ENCODE measurements around the gene CEBPA. TPM values are rescaled to one million over a fixed set of nuclear protein-coding genes. Genes with fewer than 3 reads are reported as not detected.

CEBPA gene
- polyA plus RNA-seq, 3 donors = 17.9 to 76.3 (median 47.5) TPM

GRCh38 chr19:33254245-33254824 is 48.0 kb downstream of the CEBPA start:
- H3K4me1 Mint-ChIP-seq = peaks cover 25% of the 10 kb centered on the region
- no peak overlapping the region for H3K4me3 Mint-ChIP-seq
- no peaks in the 10 kb centered on the region for H4K20me1 ChIP-seq (ENCODE audit: insufficient read depth, low read length)
- H3K27me3 Mint-ChIP-seq (ENCODE audit: low read depth in 3 of 3) = no peaks in the 10 kb centered on the region
- intact Hi-C loops (cut with micrococcal nuclease) = no loop called here
- peaks cover 43% of the 10 kb centered on the region in 2 donors for H3K4me1 ChIP-seq (ENCODE audit: control insufficient read depth in 1 of 2, insufficient read depth in 2 of 2, low read length in 2 of 2)
- H3K27ac Mint-ChIP-seq = no peak overlapping the region
- H3K9me3 ChIP-seq (replicated peaks in 1 of 2; ENCODE audit: control insufficient read depth in 1 of 2, insufficient read depth in 1 of 2, low read length in 2 of 2) = peaks cover 0 to 4% of the 10 kb centered on the region in 2 donors
- no peak for TF ChIP-seq CTCF (IDR thresholded peaks at IDR 0.05)
- DNase-seq = peak in 1 of 3 donors; percentile 16
- no peak overlapping the region for H3K4me2 ChIP-seq (replicated peaks; ENCODE audit: extremely low read depth, low read length, poor library complexity, severe bottlenecking)
- H3K27me3 ChIP-seq (ENCODE audit: control insufficient read depth in 2 of 2, insufficient read depth in 2 of 2, low read length in 2 of 2) = no peaks in the 10 kb centered on the region
- no peak overlapping the region for H3K4me3 ChIP-seq (replicated peaks in 1 of 3; ENCODE audit: low read depth in 2 of 3, low read length in 3 of 3)
- no peak overlapping the region for H3K27ac ChIP-seq (ENCODE audit: low read depth in 1 of 2, low read length in 2 of 2)
- H3K36me3 Mint-ChIP-seq = no peaks in the 10 kb centered on the region
- H2AFZ ChIP-seq (ENCODE audit: insufficient read depth, low read depth, low read length, poor library complexity, severe bottlenecking) = peak overlapping the region; percentile 45
- peaks cover 0 to 5% (median 2%) of the 10 kb centered on the region in 7 donors for H3K9me3 Mint-ChIP-seq
- H3K36me3 ChIP-seq (replicated peaks in 1 of 2; ENCODE audit: control insufficient read depth in 1 of 2, insufficient read depth in 2 of 2, low read length in 2 of 2) = no peaks in the 10 kb centered on the region
- no peak overlapping the region for H3K9ac ChIP-seq (ENCODE audit: insufficient read depth, low read length, poor library complexity, severe bottlenecking)
- 55% methylated on average over 8 of the region's 13 CpGs for WGBS (ENCODE audit: insufficient coverage)
- no peaks in the 10 kb centered on the region for H3K79me2 ChIP-seq (ENCODE audit: insufficient read depth, low read length)

- Histone ChIP-seq H3K9ac (ENCODE audit: insufficient read depth, low read length, poor library complexity, severe bottlenecking) (no peak overlapping the region), H3K4me2 (replicated peaks; ENCODE audit: extremely low read depth, low read length, poor library complexity, severe bottlenecking) (no peak overlapping the region), H2AFZ (ENCODE audit: insufficient read depth, low read depth, low read length, poor library complexity, severe bottlenecking) (no peak overlapping the region), H3K36me3 (replicated peaks in 1 of 2; ENCODE audit: control insufficient read depth in 1 of 2, insufficient read depth in 2 of 2, low read length in 2 of 2) (no peaks in the 10 kb centered on the region), H3K9me3 (replicated peaks in 1 of 2; ENCODE audit: control insufficient read depth in 1 of 2, insufficient read depth in 1 of 2, low read length in 2 of 2) (peaks cover 0 to 4% of the 10 kb centered on the region in 2 donors), H3K4me3 (replicated peaks in 1 of 3; ENCODE audit: low read depth in 2 of 3, low read length in 3 of 3) (no peak overlapping the region), H3K79me2 (ENCODE audit: insufficient read depth, low read length) (no peaks in the 10 kb centered on the region), H3K27me3 (ENCODE audit: control insufficient read depth in 2 of 2, insufficient read depth in 2 of 2, low read length in 2 of 2) (no peaks in the 10 kb centered on the region), H3K4me1 (ENCODE audit: control insufficient read depth in 1 of 2, insufficient read depth in 2 of 2, low read length in 2 of 2) (peaks cover 48 to 51% of the 10 kb centered on the region in 2 donors), H4K20me1 (ENCODE audit: insufficient read depth, low read length) (no peaks in the 10 kb centered on the region), H3K27ac (ENCODE audit: low read depth in 1 of 2, low read length in 2 of 2) (no peak overlapping the region)
- Mint-ChIP-seq H3K27me3 (ENCODE audit: low read depth in 3 of 3) (no peaks in the 10 kb centered on the region), H3K4me3 (no peak overlapping the region), H3K4me1 (peaks cover 33% of the 10 kb centered on the region), H3K27ac (no peak overlapping the region), H3K9me3 (peaks cover 0 to 4% (median under 1%) of the 10 kb centered on the region in 7 donors), H3K36me3 (no peaks in the 10 kb centered on the region)
- TF ChIP-seq CTCF (IDR thresholded peaks at IDR 0.05) = no peak
- peak; percentile 50 to 79 (median 74) for DNase-seq
- intact Hi-C loops (cut with micrococcal nuclease) = no loop called here
- WGBS (ENCODE audit: insufficient coverage) = 41% methylated on average over 7 of the region's 8 CpGs
These were observed 49.4 kb downstream of the CEBPA start for GRCh38 chr19:33252971-33253370.
